ENCODE data around the gene TLE4. TPM values are rescaled to one million over a fixed set of nuclear protein-coding genes. Genes with fewer than 3 reads are reported as not detected.
A peak's percentile ranks its signal among the peaks of the same experiment; 100 is the strongest.

TLE4 gene
- total RNA-seq, 1 donor from 2014 or later = 97.4 TPM

DNA sequence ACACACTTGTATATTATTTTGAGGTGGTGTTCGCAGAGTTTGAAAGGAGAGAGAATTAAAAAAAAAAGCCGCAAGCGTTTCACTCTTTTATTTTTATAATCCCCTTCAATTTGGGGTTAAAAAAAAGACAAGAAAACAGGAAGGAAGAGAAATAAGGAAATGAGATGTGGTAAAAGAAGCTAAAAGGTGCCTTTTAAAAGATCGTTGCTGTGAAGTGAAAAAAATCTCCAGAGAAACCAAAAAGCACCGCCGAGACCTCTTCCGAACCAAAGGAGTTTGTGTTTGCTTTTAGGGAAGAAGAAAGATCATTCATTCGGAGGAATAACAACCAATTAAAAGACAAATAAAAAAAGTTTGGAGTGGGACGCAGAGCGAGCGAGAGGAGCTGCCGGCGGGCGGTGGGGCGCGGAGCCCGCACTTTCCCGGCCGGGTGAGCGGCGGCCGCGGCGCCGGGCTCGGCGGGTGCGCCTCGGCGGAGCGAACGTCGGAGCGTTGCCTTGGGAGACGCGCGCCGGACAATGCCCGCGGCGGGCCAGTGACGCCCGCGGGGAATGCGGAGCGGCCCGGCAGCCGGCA is 355 bp downstream of the TLE4 start:
- Mint-ChIP-seq H3K36me3 (ENCODE audit: unreplicated experiment) (peaks cover 5% of the 10 kb centered on the region), H3K27me3 (ENCODE audit: unreplicated experiment) (peaks cover 7% of the 10 kb centered on the region), H3K4me3 (ENCODE audit: unreplicated experiment) (no peak overlapping the region), H3K4me1 (ENCODE audit: low read depth, unreplicated experiment) (peaks cover 16% of the 10 kb centered on the region), H3K9me3 (ENCODE audit: unreplicated experiment) (peaks cover 14% of the 10 kb centered on the region), H3K27ac (ENCODE audit: unreplicated experiment) (no peak overlapping the region)
- DNase-seq = no peak
- TF ChIP-seq, protein P1, sequence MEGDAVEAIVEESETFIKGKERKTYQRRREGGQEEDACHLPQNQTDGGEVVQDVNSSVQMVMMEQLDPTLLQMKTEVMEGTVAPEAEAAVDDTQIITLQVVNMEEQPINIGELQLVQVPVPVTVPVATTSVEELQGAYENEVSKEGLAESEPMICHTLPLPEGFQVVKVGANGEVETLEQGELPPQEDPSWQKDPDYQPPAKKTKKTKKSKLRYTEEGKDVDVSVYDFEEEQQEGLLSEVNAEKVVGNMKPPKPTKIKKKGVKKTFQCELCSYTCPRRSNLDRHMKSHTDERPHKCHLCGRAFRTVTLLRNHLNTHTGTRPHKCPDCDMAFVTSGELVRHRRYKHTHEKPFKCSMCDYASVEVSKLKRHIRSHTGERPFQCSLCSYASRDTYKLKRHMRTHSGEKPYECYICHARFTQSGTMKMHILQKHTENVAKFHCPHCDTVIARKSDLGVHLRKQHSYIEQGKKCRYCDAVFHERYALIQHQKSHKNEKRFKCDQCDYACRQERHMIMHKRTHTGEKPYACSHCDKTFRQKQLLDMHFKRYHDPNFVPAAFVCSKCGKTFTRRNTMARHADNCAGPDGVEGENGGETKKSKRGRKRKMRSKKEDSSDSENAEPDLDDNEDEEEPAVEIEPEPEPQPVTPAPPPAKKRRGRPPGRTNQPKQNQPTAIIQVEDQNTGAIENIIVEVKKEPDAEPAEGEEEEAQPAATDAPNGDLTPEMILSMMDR (IDR thresholded peaks at IDR 0.05; ENCODE audit: partially characterized antibody, unreplicated experiment) = no peak

DNA sequence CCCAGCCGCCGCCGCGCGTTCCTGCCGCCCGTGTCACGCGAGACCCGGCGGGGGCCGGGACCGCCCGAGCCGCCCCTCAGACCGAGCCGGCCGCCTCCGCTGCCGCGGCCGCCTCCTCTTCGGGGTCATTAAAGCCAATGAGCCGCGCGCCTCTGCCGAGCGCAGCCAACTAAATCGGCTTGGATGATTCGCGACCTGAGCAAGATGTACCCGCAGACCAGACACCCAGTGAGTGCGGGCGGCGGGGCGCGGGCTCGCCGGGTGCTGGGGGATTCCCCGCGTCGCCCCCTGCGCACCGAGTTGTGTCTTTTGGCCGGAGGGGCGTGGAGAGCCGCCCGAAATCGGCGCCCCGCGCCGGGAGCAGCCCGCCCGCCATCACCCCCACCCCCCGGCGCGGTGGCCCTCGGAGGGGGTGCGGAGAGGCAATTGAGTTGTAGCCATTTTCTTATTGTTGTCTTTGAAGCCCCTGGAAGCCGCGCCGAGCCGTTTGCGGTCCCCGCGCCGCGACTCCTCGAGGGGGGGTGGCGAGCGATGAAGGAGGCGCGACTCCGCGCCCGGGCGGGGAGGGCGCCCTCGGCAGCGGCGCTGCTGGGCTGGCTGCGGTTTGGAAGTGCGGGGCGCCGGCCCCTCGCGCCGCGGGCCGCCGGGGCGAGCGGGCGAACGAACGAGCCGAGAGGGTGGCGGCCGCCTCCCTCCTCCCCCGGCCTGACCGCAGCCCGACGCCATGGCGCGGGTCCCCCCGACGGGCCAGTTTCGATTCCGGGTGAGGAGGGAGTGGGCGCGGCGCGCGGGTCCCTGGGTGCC is 1.0 kb downstream of the TLE4 start:
- TF ChIP-seq, protein P1 (IDR thresholded peaks at IDR 0.05; ENCODE audit: partially characterized antibody, unreplicated experiment) = no peak
- peak overlapping the region; percentile 96 for H3K4me3 Mint-ChIP-seq (ENCODE audit: unreplicated experiment)
- H3K36me3 Mint-ChIP-seq (ENCODE audit: unreplicated experiment) = peaks cover 5% of the 10 kb centered on the region
- peak; percentile 71 for DNase-seq
- H3K4me1 Mint-ChIP-seq (ENCODE audit: low read depth, unreplicated experiment) = peaks cover 22% of the 10 kb centered on the region
- H3K9me3 Mint-ChIP-seq (ENCODE audit: unreplicated experiment) = peaks cover 14% of the 10 kb centered on the region
- H3K27me3 Mint-ChIP-seq (ENCODE audit: unreplicated experiment) = peaks cover 7% of the 10 kb centered on the region
- H3K27ac Mint-ChIP-seq (ENCODE audit: unreplicated experiment) = no peak overlapping the region

DNA sequence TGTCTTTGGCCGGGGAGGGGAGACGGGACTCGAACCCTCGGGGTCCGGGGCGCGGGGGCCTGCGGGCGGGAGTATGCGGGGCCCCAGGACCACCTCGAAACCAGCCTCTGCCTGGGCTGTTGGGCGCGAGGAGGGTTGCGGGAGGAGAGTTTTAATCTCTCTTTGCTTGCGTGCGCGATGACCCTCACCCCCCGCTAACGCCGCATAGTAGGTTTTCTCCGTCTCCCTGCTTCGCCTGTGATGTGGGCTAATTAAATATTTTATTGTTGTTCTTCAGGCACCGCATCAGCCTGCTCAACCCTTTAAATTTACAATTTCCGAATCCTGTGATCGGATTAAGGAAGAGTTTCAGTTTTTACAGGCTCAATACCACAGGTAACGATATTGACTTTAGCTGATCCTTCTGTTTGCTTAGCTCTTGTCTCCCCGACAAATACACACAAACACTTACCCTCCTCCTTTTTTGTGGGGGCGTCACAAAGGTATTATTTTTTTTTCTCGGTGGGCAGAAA is 1.7 kb downstream of the TLE4 start:
- Mint-ChIP-seq H3K36me3 (ENCODE audit: unreplicated experiment) (peaks cover 5% of the 10 kb centered on the region), H3K4me1 (ENCODE audit: low read depth, unreplicated experiment) (peaks cover 27% of the 10 kb centered on the region), H3K4me3 (ENCODE audit: unreplicated experiment) (peak overlapping the region; percentile 96), H3K27ac (ENCODE audit: unreplicated experiment) (peak overlapping the region; percentile 83), H3K9me3 (ENCODE audit: unreplicated experiment) (peaks cover 14% of the 10 kb centered on the region), H3K27me3 (ENCODE audit: unreplicated experiment) (peaks cover 7% of the 10 kb centered on the region)
- DNase-seq = peak; percentile 51
- TF ChIP-seq, protein P1 (IDR thresholded peaks at IDR 0.05; ENCODE audit: partially characterized antibody, unreplicated experiment) = no peak

- DNase-seq = no peak
- peaks cover 32% of the 10 kb centered on the region for H3K4me1 Mint-ChIP-seq (ENCODE audit: low read depth, unreplicated experiment)
- peak overlapping the region; percentile 83 for H3K27ac Mint-ChIP-seq (ENCODE audit: unreplicated experiment)
- H3K36me3 Mint-ChIP-seq (ENCODE audit: unreplicated experiment) = peaks cover 5% of the 10 kb centered on the region
- H3K4me3 Mint-ChIP-seq (ENCODE audit: unreplicated experiment) = peak overlapping the region; percentile 96
- TF ChIP-seq, protein P1 (IDR thresholded peaks at IDR 0.05; ENCODE audit: partially characterized antibody, unreplicated experiment) = no peak
- H3K27me3 Mint-ChIP-seq (ENCODE audit: unreplicated experiment) = peaks cover 7% of the 10 kb centered on the region
- H3K9me3 Mint-ChIP-seq (ENCODE audit: unreplicated experiment) = peaks cover 19% of the 10 kb centered on the region
Observed at GRCh38 chr9:79574136-79574535, 2.4 kb downstream of the TLE4 start.

- peaks cover 19% of the 10 kb centered on the region for H3K9me3 Mint-ChIP-seq (ENCODE audit: unreplicated experiment)
- H3K36me3 Mint-ChIP-seq (ENCODE audit: unreplicated experiment) = peaks cover 5% of the 10 kb centered on the region
- H3K27ac Mint-ChIP-seq (ENCODE audit: unreplicated experiment) = no peak overlapping the region
- H3K27me3 Mint-ChIP-seq (ENCODE audit: unreplicated experiment) = peaks cover 7% of the 10 kb centered on the region
- TF ChIP-seq, protein P1 (IDR thresholded peaks at IDR 0.05; ENCODE audit: partially characterized antibody, unreplicated experiment) = no peak
- H3K4me1 Mint-ChIP-seq (ENCODE audit: low read depth, unreplicated experiment) = peaks cover 34% of the 10 kb centered on the region
- peak overlapping the region; percentile 96 for H3K4me3 Mint-ChIP-seq (ENCODE audit: unreplicated experiment)
- DNase-seq = no peak
Observed at GRCh38 chr9:79574781-79575180, 3.0 kb downstream of the TLE4 start.

Measured in glutamatergic neuron (in vitro differentiated cells).